ENCODE measurements around the gene MAMDC2. TPM values are rescaled to one million over a fixed set of nuclear protein-coding genes. Genes with fewer than 3 reads are reported as not detected.

The MAMDC2 gene
- total RNA-seq, 1 donor = 0.45 TPM

DNA sequence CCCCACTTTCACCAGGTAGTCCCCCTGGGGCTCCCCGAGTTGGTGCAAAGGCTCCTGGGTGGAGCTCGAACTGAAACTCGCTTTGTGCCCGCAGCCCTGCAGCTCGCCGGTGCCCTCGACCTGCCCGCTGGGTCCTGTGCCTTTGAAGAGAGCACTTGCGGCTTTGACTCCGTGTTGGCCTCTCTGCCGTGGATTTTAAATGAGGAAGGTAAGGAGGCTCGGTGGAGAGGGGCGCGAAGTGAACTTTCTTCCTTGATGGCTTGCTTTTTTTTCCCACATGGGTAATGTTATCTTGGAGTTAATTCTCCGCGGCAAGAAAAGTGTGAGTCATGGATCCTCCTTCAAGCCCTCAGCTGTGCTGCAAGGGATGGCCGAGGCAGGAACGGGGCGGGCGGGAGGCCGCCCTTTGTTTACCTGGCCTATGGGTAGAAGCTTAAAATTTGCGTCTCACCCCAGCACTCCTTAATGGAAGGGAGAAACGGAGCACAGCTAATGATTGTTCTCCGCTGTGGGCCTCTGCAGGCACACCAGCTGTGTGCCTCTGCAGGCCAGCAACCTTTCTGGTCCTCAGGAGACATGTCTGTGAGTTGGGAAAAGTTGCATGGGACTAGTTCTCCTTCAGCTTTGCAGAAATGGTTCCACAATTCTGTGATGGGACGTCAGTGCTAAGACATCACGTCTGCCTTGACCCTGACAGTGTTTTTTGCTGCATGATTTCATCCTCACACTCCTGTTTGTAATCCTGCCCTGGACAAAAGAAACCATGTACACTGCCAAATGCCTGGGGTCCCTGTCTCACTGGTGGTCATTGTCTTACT lies 1.1 kb downstream of the MAMDC2 start:
- peak; percentile 45 for DNase-seq (ENCODE audit: low read depth)
- TF ChIP-seq, protein P1, sequence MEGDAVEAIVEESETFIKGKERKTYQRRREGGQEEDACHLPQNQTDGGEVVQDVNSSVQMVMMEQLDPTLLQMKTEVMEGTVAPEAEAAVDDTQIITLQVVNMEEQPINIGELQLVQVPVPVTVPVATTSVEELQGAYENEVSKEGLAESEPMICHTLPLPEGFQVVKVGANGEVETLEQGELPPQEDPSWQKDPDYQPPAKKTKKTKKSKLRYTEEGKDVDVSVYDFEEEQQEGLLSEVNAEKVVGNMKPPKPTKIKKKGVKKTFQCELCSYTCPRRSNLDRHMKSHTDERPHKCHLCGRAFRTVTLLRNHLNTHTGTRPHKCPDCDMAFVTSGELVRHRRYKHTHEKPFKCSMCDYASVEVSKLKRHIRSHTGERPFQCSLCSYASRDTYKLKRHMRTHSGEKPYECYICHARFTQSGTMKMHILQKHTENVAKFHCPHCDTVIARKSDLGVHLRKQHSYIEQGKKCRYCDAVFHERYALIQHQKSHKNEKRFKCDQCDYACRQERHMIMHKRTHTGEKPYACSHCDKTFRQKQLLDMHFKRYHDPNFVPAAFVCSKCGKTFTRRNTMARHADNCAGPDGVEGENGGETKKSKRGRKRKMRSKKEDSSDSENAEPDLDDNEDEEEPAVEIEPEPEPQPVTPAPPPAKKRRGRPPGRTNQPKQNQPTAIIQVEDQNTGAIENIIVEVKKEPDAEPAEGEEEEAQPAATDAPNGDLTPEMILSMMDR (IDR thresholded peaks at IDR 0.05; ENCODE audit: insufficient read depth, low read length) = no peak
- H3K4me3 ChIP-seq (ENCODE audit: low read depth, low read length) = peak overlapping the region; percentile 58

DNA sequence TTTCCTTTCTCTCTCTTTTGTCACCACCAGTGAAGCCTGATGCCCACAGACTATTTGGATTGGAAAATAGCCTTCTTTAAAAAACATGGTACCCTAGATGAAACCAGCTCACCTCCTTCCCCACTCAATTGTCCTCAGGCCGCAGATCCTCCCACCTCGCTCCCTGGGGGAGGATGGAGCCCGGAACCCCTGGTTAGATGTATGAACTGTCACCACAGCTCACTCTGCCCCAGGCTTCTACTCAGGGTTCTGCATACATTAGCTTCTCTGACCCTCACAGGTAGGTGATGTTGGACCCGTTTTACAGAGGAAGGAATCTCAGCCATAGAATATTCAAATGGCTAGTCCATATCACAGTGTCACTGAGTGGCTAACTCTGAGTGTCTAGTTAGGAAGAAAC lies 1.8 kb downstream of the MAMDC2 start:
- H3K4me3 ChIP-seq (ENCODE audit: low read depth, low read length) = no peak overlapping the region
- TF ChIP-seq, protein P1 (IDR thresholded peaks at IDR 0.05; ENCODE audit: insufficient read depth, low read length) = no peak
- DNase-seq (ENCODE audit: low read depth) = no peak

DNA sequence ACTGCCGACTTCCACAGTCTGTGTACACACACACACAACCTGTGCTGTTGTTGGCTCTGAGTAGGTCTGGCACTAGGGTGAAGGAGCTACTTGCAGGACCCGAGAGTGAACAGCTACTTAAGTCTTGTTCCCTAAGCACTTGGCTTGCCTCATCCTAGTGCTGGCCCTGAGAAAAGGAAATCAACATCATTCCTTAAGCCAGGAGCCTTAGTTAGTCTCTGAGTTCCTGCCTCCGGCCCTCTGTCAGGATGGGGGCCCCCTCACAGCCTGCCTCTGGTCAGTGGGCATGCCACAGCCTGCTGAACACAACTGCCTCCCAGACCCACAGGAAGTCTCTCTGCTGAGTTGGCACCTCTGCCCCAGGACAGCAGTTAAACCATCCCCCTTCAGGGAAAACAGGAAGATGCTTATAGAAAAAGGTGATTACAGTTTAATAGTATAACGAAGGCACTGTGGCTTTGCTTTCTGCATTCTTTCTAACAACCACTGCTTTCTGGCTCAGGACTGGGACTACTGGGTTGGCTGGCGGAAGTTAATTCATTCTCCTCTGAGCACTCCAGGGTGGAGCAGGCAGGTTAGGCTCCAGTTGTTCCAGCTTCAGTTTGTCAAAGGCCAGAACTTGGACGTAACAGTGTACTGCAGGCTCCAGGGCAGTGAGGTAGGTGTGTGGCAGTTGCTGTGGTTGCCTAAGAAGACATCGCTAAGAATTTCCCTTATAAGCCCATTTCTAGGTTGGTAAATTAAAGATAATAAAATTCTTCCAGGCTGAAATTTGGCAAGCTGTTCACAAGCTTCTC lies 2.8 kb downstream of the MAMDC2 start:
- no peak overlapping the region for H3K4me3 ChIP-seq (ENCODE audit: low read depth, low read length)
- TF ChIP-seq, protein P1 (IDR thresholded peaks at IDR 0.05; ENCODE audit: insufficient read depth, low read length) = no peak
- DNase-seq (ENCODE audit: low read depth) = peak; percentile 53

DNA sequence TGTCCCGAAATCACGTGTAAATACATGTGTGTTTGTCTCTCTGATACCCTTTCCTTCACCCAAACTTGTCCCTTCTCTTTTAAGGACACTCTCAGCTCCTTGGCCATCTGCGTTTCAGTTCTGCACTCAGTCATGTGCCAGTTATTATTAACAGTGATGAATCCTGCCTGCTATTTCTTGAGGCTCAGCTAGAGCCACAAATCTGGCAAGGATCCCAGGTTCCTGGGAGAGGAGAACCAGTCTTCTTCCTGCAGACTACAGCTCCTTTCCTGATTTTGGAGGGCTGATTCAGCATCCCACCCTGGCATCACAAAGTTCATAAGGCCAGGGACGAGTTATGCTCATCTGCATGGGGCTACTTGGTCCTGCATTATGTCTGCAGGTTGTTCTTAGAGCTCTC lies 5.6 kb downstream of the MAMDC2 start:
- peak; percentile 62 for DNase-seq (ENCODE audit: low read depth)
- TF ChIP-seq, protein P1 (IDR thresholded peaks at IDR 0.05; ENCODE audit: insufficient read depth, low read length) = no peak
- no peak overlapping the region for H3K4me3 ChIP-seq (ENCODE audit: low read depth, low read length)

DNA sequence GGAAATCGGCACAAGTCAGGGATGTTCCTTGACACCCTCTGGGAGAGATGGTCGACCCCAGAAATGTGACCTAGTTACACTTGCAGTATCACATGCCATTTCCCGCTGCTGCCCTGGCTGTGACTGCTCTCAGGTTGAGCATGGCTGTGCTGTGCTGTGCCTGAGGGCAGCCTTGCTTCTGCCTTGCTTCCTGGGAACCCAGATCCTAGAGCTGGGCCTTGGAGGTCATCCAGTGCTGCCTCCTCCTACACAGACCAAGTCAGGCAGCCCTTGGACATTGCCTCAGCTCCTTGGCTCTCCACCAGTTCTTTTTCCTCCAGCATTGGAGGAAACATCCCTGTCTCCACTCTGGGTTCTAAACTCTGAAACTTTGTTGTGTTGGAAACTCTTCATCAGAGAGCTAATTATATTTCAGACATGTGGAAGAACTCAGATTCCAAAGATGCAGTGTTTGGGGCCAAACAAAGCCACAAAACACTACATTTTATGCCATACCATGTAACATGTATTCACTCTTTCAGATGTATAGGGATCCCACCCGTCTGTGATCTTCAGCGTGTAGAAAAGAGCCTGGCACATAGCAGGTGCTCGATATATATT lies 6.1 kb downstream of the MAMDC2 start:
- H3K4me3 ChIP-seq (ENCODE audit: low read depth, low read length) = no peak overlapping the region
- TF ChIP-seq, protein P1 (IDR thresholded peaks at IDR 0.05; ENCODE audit: insufficient read depth, low read length) = no peak
- peak; percentile 74 for DNase-seq (ENCODE audit: low read depth)

DNA sequence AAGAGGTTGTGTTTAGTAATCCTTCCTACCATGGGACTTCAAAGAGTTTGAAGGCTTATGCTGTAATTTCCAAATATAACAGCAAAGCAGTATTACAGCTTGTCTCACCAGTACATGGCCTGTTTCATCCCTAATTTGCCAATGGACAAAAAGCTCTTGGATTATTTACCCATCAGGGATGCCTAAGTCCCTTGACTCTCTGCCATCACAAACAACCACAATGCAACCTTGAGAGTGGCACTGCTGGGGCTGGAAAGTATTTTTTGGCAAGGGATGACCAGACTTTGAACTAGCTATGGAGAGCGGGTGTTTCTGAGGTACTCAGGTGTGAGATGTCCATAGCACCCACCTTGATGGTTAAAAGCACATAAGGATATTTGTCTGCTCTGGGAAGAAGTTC lies 9.1 kb downstream of the MAMDC2 start:
- TF ChIP-seq, protein P1 (IDR thresholded peaks at IDR 0.05; ENCODE audit: insufficient read depth, low read length) = no peak
- no peak overlapping the region for H3K4me3 ChIP-seq (ENCODE audit: low read depth, low read length)
- DNase-seq (ENCODE audit: low read depth) = no peak

Measured in fibroblast of the aortic adventitia (primary cell).